PC-9 (cell line): ENCODE measurements around the gene PIGR. TPM values are rescaled to one million over a fixed set of nuclear protein-coding genes. Genes with fewer than 3 reads are reported as not detected.

Experiments used
- BruUV-seq: library from RNA; stranded (reverse); fragments of 400-500 nt; replicated peaks from 2 replicates; lab custom pipeline; 2021; lab: Mats Ljungman, UMichigan
- CTCF ChIA-PET: fragments of 300-600 bp; sonication (Branson Sonifier 250); formaldehyde crosslinking; loops from one replicate; lab custom pipeline; 2022; ENCODE audit warnings: antibody characterized with exemption; lab: Charles Lee
- POLR2A ChIA-PET: fragments of 300-600 bp; sonication (Branson Sonifier 250); formaldehyde crosslinking; loops from one replicate; lab custom pipeline; 2022; ENCODE audit warnings: antibody characterized with exemption; ENCODE audit not compliant: unreplicated experiment; lab: Charles Lee
- DNase-seq, 2 experiments: peaks; one replicate each; pipeline versions ENCODE4 v3.0.0 to v3.0.0-alpha.2; 2015 to 2022; ENCODE audit warnings: mixed read lengths in 1 of 2
- H2AFZ ChIP-seq: fragments of 200-600 bp; sonication (generic); 2 replicates; pipeline ENCODE4 v1.8.1; 2017; ENCODE audit warnings: antibody characterized with exemption
- H3F3A ChIP-seq: fragments of 200-600 bp; sonication (generic); 2 replicates; pipeline ENCODE4 v1.8.1; 2017; ENCODE audit warnings: antibody characterized with exemption, mild to moderate bottlenecking, low read depth; ENCODE audit not compliant: insufficient read depth
- H3K27ac ChIP-seq: fragments of 200-600 bp; sonication (generic); 2 replicates; pipeline ENCODE4 v1.6.1; 2016; ENCODE audit warnings: mixed run types
- H3K27me3 ChIP-seq: fragments of 200-600 bp; sonication (generic); 2 replicates; pipeline ENCODE4 v1.6.1; 2016; ENCODE audit warnings: low read depth, mixed run types; ENCODE audit not compliant: insufficient read depth
- H3K36me3 ChIP-seq: fragments of 200-600 bp; sonication (generic); 2 replicates; pipeline ENCODE4 v1.6.1; 2016; ENCODE audit warnings: low read depth, mixed run types
- H3K4me1 ChIP-seq: fragments of 200-600 bp; sonication (generic); replicated peaks from 2 replicates; pipeline ENCODE4 v1.6.1; 2016; ENCODE audit warnings: mixed run types; ENCODE audit not compliant: insufficient read depth
- H3K4me2 ChIP-seq: fragments of 200-600 bp; sonication (generic); 2 replicates; pipeline ENCODE4 v1.6.1; 2017; ENCODE audit warnings: mixed run types
- H3K4me3 ChIP-seq: fragments of 200-600 bp; sonication (generic); 2 replicates; pipeline ENCODE4 v1.6.1; 2016; ENCODE audit warnings: mixed run types
- H3K79me2 ChIP-seq: fragments of 200-600 bp; sonication (generic); 2 replicates; pipeline ENCODE4 v1.6.1; 2017; ENCODE audit warnings: low read depth, mixed run types
- H3K9me2 ChIP-seq: fragments of 200-600 bp; sonication (generic); 2 replicates; pipeline ENCODE4 v1.8.1; 2017; ENCODE audit warnings: mild to moderate bottlenecking; ENCODE audit not compliant: insufficient read depth
- H3K9me3 ChIP-seq: fragments of 200-600 bp; sonication (generic); 2 replicates; pipeline ENCODE4 v1.8.1; 2016; ENCODE audit warnings: low read depth; ENCODE audit not compliant: insufficient read depth
- H4K20me1 ChIP-seq: fragments of 200-600 bp; sonication (generic); 2 replicates; pipeline ENCODE4 v1.8.1; 2017; ENCODE audit not compliant: insufficient read depth
- EZH2 ChIP-seq: fragments of 200-600 bp; sonication (generic); IDR thresholded peaks from 2 replicates; pipeline ENCODE4 v1.8.0; 2017; ENCODE audit warnings: antibody characterized with exemption, low read depth
- intact Hi-C: fragments of 100-400 bp; cut with micrococcal nuclease; formaldehyde crosslinking; loops from one replicate; pipeline ENCODE4 v1.10.0; 2022; ENCODE audit not compliant: unreplicated experiment
- total RNA-seq: library from RNA; stranded (reverse); gene quantifications from 2 replicates; pipeline ENCODE4 v1.2.3, GENCODE V29; 2021
- TF ChIP-seq, protein P1 (sequence below): fragments of 200-600 bp; sonication (generic); conservative IDR thresholded peaks from 2 replicates; pipeline ENCODE4 v1.6.1; 2017; ENCODE audit warnings: mixed run types, antibody characterized with exemption, mild to moderate bottlenecking, moderate library complexity

Gene PIGR
- total RNA-seq, 1 experiment from 2014 or later: not detected

DNA sequence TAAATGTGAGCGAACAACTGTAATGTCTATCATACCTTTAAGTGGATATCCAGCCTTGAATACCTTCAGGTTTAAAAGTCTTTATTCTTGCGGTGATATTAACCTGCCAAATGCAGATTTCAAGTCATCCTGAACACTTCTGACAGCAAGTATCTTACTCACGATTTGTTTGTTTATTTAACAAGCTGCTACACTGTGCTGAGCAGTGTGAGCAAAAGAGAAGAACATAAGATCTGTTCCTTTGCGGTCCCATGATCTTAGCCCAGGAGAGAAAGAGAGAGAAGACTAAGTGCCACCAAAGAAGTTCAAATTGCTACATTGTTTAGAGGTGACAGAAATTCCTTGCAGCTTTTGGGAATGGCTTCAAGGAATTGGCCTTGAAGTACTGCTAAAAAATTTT is 58.6 kb downstream of the PIGR start:
- Histone ChIP-seq H2AFZ (no peak overlapping the region), H3F3A (no peaks in the 10 kb centered on the region), H4K20me1 (no peaks in the 10 kb centered on the region), H3K9me2 (no peaks in the 10 kb centered on the region), H3K4me3 (no peak overlapping the region), H3K4me2 (no peak overlapping the region), H3K27ac (no peak overlapping the region), H3K27me3 (no peaks in the 10 kb centered on the region), H3K9me3 (no peaks in the 10 kb centered on the region), H3K4me1 (no peaks in the 10 kb centered on the region), H3K79me2 (no peaks in the 10 kb centered on the region), H3K36me3 (no peaks in the 10 kb centered on the region)
- BruUV-seq: no TSS peak
- intact Hi-C loops: no loop called here
- TF ChIP-seq, protein P1, sequence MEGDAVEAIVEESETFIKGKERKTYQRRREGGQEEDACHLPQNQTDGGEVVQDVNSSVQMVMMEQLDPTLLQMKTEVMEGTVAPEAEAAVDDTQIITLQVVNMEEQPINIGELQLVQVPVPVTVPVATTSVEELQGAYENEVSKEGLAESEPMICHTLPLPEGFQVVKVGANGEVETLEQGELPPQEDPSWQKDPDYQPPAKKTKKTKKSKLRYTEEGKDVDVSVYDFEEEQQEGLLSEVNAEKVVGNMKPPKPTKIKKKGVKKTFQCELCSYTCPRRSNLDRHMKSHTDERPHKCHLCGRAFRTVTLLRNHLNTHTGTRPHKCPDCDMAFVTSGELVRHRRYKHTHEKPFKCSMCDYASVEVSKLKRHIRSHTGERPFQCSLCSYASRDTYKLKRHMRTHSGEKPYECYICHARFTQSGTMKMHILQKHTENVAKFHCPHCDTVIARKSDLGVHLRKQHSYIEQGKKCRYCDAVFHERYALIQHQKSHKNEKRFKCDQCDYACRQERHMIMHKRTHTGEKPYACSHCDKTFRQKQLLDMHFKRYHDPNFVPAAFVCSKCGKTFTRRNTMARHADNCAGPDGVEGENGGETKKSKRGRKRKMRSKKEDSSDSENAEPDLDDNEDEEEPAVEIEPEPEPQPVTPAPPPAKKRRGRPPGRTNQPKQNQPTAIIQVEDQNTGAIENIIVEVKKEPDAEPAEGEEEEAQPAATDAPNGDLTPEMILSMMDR: no peak
- no peak for TF ChIP-seq EZH2
- no peak for DNase-seq
- ChIA-PET CTCF (no interaction called here), POLR2A (no interaction called here)

DNA sequence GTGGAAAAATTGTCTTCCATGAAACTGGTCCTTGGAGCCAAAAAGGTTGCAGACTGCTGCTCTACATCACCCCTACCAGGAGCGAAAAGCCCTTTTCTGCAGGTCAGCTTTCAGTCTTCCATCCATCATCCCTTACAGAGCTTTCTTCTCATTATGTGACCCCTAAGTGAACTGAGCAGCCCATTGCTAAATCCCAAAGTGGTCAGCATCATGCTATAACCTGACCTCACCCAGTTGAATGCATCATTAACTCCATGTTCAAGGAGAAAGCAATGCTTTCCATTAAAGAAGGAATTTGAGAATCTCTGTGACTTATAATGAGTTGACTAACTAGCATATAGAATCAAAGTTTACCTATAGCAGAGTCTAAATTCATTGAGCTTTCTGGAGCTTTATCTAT is 59.4 kb downstream of the PIGR start:
- no peaks in the 10 kb centered on the region for H3K4me1 ChIP-seq
- TF ChIP-seq, protein P1: no peak
- no peak for TF ChIP-seq EZH2
- no peaks in the 10 kb centered on the region for H3K79me2 ChIP-seq
- ChIA-PET CTCF (no interaction called here), POLR2A (no interaction called here)
- H4K20me1 ChIP-seq: no peaks in the 10 kb centered on the region
- no peaks in the 10 kb centered on the region for H3F3A ChIP-seq
- H3K27me3 ChIP-seq: no peaks in the 10 kb centered on the region
- intact Hi-C loops: no loop called here
- BruUV-seq: no TSS peak
- no peaks in the 10 kb centered on the region for H3K9me3 ChIP-seq
- H3K27ac ChIP-seq: no peak overlapping the region
- no peak overlapping the region for H3K4me2 ChIP-seq
- no peaks in the 10 kb centered on the region for H3K36me3 ChIP-seq
- DNase-seq: no peak
- H3K4me3 ChIP-seq: no peak overlapping the region
- no peak overlapping the region for H2AFZ ChIP-seq
- no peaks in the 10 kb centered on the region for H3K9me2 ChIP-seq

DNA sequence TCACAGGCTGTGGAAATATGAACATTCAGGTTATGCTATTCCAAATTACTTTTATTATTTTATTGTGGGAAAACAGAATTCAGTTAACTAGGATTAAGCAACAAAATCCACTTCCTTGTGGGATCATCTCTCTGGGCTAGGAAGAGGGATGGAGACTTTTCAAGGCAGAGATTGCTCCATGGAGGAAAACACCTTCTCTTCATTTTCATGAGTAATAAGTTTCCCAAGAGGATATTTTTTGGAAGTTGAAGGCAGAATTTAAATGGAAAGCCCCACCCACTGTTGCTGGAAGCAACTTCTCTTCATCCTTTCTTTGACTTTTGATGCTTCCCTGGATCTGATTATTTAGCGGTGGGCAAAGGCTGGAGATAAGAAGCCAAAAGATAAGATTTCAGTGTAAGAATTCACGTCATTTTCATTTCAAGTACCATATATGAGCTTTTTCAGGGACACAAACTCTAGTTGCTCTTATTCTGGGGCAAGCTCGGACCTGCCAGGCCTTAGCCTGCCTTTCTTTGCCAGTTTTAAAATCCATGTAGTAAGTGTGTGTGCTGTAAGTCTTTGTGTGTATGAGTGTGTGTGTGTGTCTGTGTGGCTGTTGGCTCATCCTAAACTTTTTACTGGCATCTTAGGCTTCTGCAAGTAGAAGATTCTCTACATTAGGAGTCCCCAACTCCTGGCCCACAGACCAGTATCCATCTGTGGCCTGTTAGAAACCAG is 60.8 kb downstream of the PIGR start:
- TF ChIP-seq, protein P1: no peak
- TF ChIP-seq EZH2: no peak
- H3K27me3 ChIP-seq: no peaks in the 10 kb centered on the region
- no peaks in the 10 kb centered on the region for H3F3A ChIP-seq
- H3K4me2 ChIP-seq: no peak overlapping the region
- ChIA-PET CTCF (no interaction called here), POLR2A (no interaction called here)
- no peak for DNase-seq
- H3K9me3 ChIP-seq: no peaks in the 10 kb centered on the region
- H3K4me3 ChIP-seq: no peak overlapping the region
- H4K20me1 ChIP-seq: no peaks in the 10 kb centered on the region
- no peaks in the 10 kb centered on the region for H3K79me2 ChIP-seq
- H2AFZ ChIP-seq: no peak overlapping the region
- intact Hi-C loops: no loop called here
- H3K9me2 ChIP-seq: no peaks in the 10 kb centered on the region
- BruUV-seq: no TSS peak
- H3K27ac ChIP-seq: no peak overlapping the region
- H3K4me1 ChIP-seq: no peaks in the 10 kb centered on the region
- no peaks in the 10 kb centered on the region for H3K36me3 ChIP-seq
